Activated CD8-positive, alpha-beta memory T cell treated with anti-CD3 and anti-CD28 coated beads for 36 hours (primary cell): ENCODE data around the gene MPP1. TPM values are rescaled to one million over a fixed set of nuclear protein-coding genes. Genes with fewer than 3 reads are reported as not detected.
"Not testable (repeated sequence)": the region's sequence is repeated elsewhere in the genome, so short reads cannot be mapped to it uniquely, and the experiment has no call there.

Source experiments
- CTCF ChIA-PET: fragments of 350-600 bp; sonication (Branson Sonifier 250); formaldehyde crosslinking; loops from one replicate; lab custom pipeline; 2021; ENCODE audit warnings: antibody characterized with exemption; lab: Charles Lee
- POLR2A ChIA-PET: fragments of 350-600 bp; sonication (Branson Sonifier 250); formaldehyde crosslinking; loops from one replicate; lab custom pipeline; 2021; ENCODE audit warnings: antibody characterized with exemption; lab: Charles Lee
- total RNA-seq, 2 experiments: library from RNA; stranded (reverse); gene quantifications; one replicate each; pipeline ENCODE4 v1.2.3, GENCODE V29; 2021

MPP1 gene
- 10 to 100 TPM; 15.1 to 15.5 TPM for total RNA-seq

- CTCF ChIA-PET: no interaction called here
- POLR2A ChIA-PET: no interaction called here
Observed at GRCh38 chrX:154804957-154805695, at the start of gene MPP1. Gene MPP1 (minus strand): TSS chrX:154805485. CDS start chrX:154805373, 112 bp downstream.

- ChIA-PET POLR2A (no interaction called here), CTCF (no interaction called here)
Observed at GRCh38 chrX:154850957-154851611, 45.8 kb upstream of the MPP1 start.

- ChIA-PET CTCF (no interaction called here), POLR2A (no interaction called here)
Observed at GRCh38 chrX:154840856-154841255, 35.6 kb upstream of the MPP1 start.

- ChIA-PET POLR2A (no interaction called here), CTCF (no interaction called here)
Observed at GRCh38 chrX:154836163-154836562, 30.9 kb upstream of the MPP1 start.

- CTCF ChIA-PET: no interaction called here
- POLR2A ChIA-PET: no interaction called here
Observed at GRCh38 chrX:154834562-154834961, 29.3 kb upstream of the MPP1 start, which contains the start of gene SMIM9. Gene SMIM9 (minus strand): TSS chrX:154834662. CDS start chrX:154830856, 3,806 bp downstream.

GRCh38 chrX:154833746-154834274, 28.5 kb upstream of the MPP1 start:
- ChIA-PET CTCF (no interaction called here), POLR2A (no interaction called here)

GRCh38 chrX:154829926-154830442, 24.7 kb upstream of the MPP1 start:
- ChIA-PET CTCF (no interaction called here), POLR2A (no interaction called here)

- CTCF ChIA-PET: no interaction called here
Observed at GRCh38 chrX:154829134-154829533, 23.8 kb upstream of the MPP1 start.

GRCh38 chrX:154828016-154828408, 22.7 kb upstream of the MPP1 start:
- ChIA-PET CTCF (no interaction called here), POLR2A (no interaction called here)

More at GRCh38 chrX:154829134-154829533, 23.8 kb upstream of the MPP1 start:
- POLR2A ChIA-PET: no interaction called here

GRCh38 chrX:154827194-154828015, 22.1 kb upstream of the MPP1 start:
- POLR2A ChIA-PET: no interaction called here
- CTCF ChIA-PET: no interaction called here

- POLR2A ChIA-PET, CTCF ChIA-PET: not testable (repeated sequence)
Observed at GRCh38 chrX:154825586-154825985, 20.3 kb upstream of the MPP1 start.

- ChIA-PET CTCF (no interaction called here), POLR2A (no interaction called here)
Observed at GRCh38 chrX:154824638-154825037, 19.4 kb upstream of the MPP1 start.

- CTCF ChIA-PET: no interaction called here
Observed at GRCh38 chrX:154822029-154822428, 16.7 kb upstream of the MPP1 start.

GRCh38 chrX:154821523-154821922, 16.2 kb upstream of the MPP1 start:
- ChIA-PET CTCF (no interaction called here), POLR2A (no interaction called here)

More at GRCh38 chrX:154822029-154822428, 16.7 kb upstream of the MPP1 start:
- POLR2A ChIA-PET: no interaction called here

GRCh38 chrX:154819771-154820341, 14.6 kb upstream of the MPP1 start:
- POLR2A ChIA-PET: no interaction called here

GRCh38 chrX:154818916-154819770, 13.9 kb upstream of the MPP1 start:
- CTCF ChIA-PET: no interaction called here
- POLR2A ChIA-PET: no interaction called here

More at GRCh38 chrX:154819771-154820341, 14.6 kb upstream of the MPP1 start:
- CTCF ChIA-PET: interaction anchor here (0.5 kb wide), 1 partner anchor 279 kb away, joined by 3 read pairs; no protein-coding TSS in a partner anchor

GRCh38 chrX:154817048-154817618, 11.8 kb upstream of the MPP1 start:
- POLR2A ChIA-PET, CTCF ChIA-PET: not testable (repeated sequence)

GRCh38 chrX:154816326-154816898, 11.1 kb upstream of the MPP1 start:
- POLR2A ChIA-PET, CTCF ChIA-PET: not testable (repeated sequence)
